DND-41 (cell line): ENCODE data around the gene CYB561D2.

Source experiments
- ATAC-seq: fragments of 200-7000 bp; cut with Tn5 transposase; 3 replicates; pipeline ENCODE4 v1.9.1; 2021; ENCODE audit warnings: low read depth; ENCODE audit not compliant: insufficient read depth
- DNase-seq: peaks from one replicate; pipeline ENCODE4 v3.0.0-alpha.2; 2020
- H2AFZ ChIP-seq: 2 replicates; pipeline ENCODE4 v1.6.0; 2012; ENCODE audit warnings: low read depth, low read length
- H3K27ac ChIP-seq: 2 replicates; pipeline ENCODE4 v1.5.1; 2012; ENCODE audit warnings: low read length, inconsistent platforms
- H3K27me3 ChIP-seq: fragments of 200-600 bp; sonication (generic); 2 replicates; pipeline ENCODE4 v1.6.0; 2012; ENCODE audit warnings: low read length, mild to moderate bottlenecking, inconsistent platforms; ENCODE audit not compliant: insufficient read depth, poor library complexity
- H3K36me3 ChIP-seq: 2 replicates; pipeline ENCODE4 v1.5.1; 2012; ENCODE audit warnings: low read length, inconsistent platforms; ENCODE audit not compliant: insufficient read depth
- H3K4me1 ChIP-seq: 2 replicates; pipeline ENCODE4 v1.5.1; 2012; ENCODE audit warnings: mild to moderate bottlenecking, low read length; ENCODE audit not compliant: insufficient read depth
- H3K4me2 ChIP-seq: 2 replicates; pipeline ENCODE4 v1.6.0; 2012; ENCODE audit warnings: mild to moderate bottlenecking, moderate library complexity, low read length, inconsistent platforms; ENCODE audit not compliant: insufficient read depth
- H3K4me3 ChIP-seq, 2 experiments: fragments of 200-600 bp in 1 of 2; shearing (Covaris generic) in 1 of 2; 2 replicates each; pipeline ENCODE4 v1.5.1; 2012 to 2016; ENCODE audit warnings: inconsistent platforms in 2 of 2, low read length in 2 of 2, mild to moderate bottlenecking in 2 of 2, low read depth in 1 of 2, moderate library complexity in 1 of 2
- H3K79me2 ChIP-seq: 2 replicates; pipeline ENCODE4 v1.6.0; 2012; ENCODE audit warnings: low read length, inconsistent platforms; ENCODE audit not compliant: insufficient read depth
- H3K9ac ChIP-seq: 2 replicates; pipeline ENCODE4 v1.6.0; 2012; ENCODE audit warnings: low read depth, mild to moderate bottlenecking, inconsistent platforms, low read length, moderate library complexity
- H3K9me3 ChIP-seq: 2 replicates; pipeline ENCODE4 v1.5.1; 2012; ENCODE audit warnings: low read length, moderate library complexity, mild to moderate bottlenecking, inconsistent platforms; ENCODE audit not compliant: insufficient read depth, severe bottlenecking
- H4K20me1 ChIP-seq: 2 replicates; pipeline ENCODE4 v1.6.0; 2012; ENCODE audit warnings: low read length; ENCODE audit not compliant: insufficient read depth
- EZH2 ChIP-seq: IDR thresholded peaks from 3 replicates; pipeline ENCODE4 v1.6.1; 2012; ENCODE audit warnings: borderline replicate concordance, low read depth, mild to moderate bottlenecking, moderate library complexity, low read length, inconsistent platforms; ENCODE audit not compliant: severe bottlenecking
- TF ChIP-seq, protein P1 (sequence below): IDR thresholded peaks from 2 replicates; pipeline ENCODE4 v1.5.1; 2012; ENCODE audit warnings: borderline replicate concordance, low read length, moderate library complexity, mild to moderate bottlenecking; ENCODE audit not compliant: poor library complexity, severe bottlenecking; ENCODE audit errors: extremely low read depth

CYB561D2 gene

DNA sequence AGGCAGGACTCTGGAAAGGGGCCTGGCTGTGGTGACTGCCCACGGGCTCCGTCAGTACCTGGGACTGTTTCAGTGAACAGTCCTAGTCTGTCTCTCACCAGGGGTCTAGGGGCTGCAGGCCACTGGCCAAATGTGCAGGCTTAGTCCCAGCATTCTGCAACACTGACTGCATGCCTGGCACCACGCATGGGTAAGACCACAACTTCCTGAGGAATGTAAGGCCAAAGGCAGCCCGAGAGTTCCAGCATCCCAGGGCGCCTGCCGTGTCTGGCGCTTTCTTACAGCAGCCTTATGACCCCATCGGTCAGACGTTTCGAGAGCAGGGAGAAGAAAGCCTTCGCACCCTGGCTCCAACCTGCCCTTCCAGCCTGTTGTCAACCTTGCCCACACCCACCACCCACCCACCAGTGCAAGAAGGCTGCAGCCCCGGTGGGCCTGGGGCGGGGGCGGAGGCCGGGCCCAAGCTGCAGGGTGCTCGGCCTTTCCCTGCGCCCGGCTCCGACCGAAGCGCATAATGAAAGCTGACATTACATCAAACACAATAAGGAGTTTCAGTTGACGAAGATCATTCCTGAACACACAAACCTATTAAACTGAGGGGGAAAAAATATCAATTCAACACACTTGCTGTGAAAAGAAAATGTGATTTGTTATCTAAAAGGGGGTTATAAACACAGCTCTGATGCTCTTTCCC lies 38.2 kb downstream of the CYB561D2 start:
- TF ChIP-seq, protein P1, sequence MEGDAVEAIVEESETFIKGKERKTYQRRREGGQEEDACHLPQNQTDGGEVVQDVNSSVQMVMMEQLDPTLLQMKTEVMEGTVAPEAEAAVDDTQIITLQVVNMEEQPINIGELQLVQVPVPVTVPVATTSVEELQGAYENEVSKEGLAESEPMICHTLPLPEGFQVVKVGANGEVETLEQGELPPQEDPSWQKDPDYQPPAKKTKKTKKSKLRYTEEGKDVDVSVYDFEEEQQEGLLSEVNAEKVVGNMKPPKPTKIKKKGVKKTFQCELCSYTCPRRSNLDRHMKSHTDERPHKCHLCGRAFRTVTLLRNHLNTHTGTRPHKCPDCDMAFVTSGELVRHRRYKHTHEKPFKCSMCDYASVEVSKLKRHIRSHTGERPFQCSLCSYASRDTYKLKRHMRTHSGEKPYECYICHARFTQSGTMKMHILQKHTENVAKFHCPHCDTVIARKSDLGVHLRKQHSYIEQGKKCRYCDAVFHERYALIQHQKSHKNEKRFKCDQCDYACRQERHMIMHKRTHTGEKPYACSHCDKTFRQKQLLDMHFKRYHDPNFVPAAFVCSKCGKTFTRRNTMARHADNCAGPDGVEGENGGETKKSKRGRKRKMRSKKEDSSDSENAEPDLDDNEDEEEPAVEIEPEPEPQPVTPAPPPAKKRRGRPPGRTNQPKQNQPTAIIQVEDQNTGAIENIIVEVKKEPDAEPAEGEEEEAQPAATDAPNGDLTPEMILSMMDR = no peak
- TF ChIP-seq EZH2 = no peak
- Histone ChIP-seq H3K4me3 (no peak overlapping the region), H2AFZ (no peak overlapping the region), H4K20me1 (peaks cover 7% of the 10 kb centered on the region; the same call in 1 of the 2 replicates), H3K9me3 (no peaks in the 10 kb centered on the region), H3K27me3 (no peaks in the 10 kb centered on the region), H3K9ac (no peak overlapping the region), H3K4me2 (no peak overlapping the region), H3K4me1 (no peaks in the 10 kb centered on the region), H3K79me2 (no peaks in the 10 kb centered on the region), H3K36me3 (no peaks in the 10 kb centered on the region), H3K27ac (no peak overlapping the region)
- ATAC-seq (no peak), DNase-seq (no peak)

DNA sequence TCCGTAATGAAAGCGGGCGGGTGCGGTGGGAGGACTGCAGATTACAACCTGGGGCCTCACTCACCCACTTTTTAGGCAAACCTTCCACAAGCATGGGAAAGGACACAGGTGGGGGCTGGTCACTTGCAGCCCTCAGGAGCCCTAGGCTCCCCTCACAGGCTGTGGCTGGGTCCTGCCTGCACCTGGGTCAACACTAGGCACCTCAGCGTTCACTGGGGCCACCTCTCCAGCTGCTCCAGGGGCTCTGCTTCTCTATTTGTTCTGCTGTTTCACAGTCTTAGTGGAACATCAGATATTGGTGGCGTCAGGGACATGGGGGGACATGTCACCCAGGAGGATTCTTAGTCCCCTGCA lies 38.7 kb downstream of the CYB561D2 start:
- no peaks in the 10 kb centered on the region for H3K27me3 ChIP-seq
- ATAC-seq = no peak

DNA sequence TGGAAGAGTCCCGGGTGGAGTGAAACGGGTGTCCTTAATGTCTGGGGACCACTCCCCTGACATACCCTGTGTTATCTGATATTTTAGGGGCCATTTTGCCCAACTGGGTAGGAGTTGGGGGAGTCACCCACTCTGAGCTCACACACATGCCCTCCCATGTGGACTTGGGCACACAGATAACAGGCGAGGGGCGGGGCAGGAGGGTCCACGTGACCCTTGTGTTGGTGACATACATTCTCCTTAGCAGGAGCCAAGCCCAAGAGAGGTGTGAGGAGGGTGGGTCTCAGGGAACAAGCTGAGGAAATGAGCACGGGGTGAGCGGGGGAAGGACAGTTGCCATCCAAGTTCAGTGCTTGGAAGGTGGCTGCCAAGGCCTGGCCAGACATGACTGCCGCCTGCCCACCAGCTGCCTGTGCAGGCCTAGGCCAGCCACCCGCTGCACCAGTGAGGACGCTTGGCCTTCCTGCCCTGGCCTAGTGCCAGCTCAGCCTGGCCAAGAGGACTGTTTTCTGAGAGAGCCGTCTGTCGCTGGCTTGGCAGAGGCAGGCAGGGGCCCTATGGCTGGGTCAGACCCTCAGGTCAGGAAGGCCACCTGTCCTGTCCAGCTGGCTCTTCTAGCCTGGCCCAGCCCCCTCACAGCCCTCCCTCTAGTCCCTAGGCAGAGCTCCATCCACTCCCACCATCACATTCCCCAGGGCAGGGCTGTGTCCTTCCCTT lies 40.0 kb downstream of the CYB561D2 start:
- Histone ChIP-seq H3K9ac (no peak overlapping the region), H3K27me3 (no peaks in the 10 kb centered on the region), H3K27ac (no peak overlapping the region), H3K4me1 (no peaks in the 10 kb centered on the region), H3K4me2 (no peak overlapping the region), H4K20me1 (peaks cover 5% of the 10 kb centered on the region; the same call in 1 of the 2 replicates), H3K4me3 (no peak overlapping the region), H3K79me2 (no peaks in the 10 kb centered on the region), H2AFZ (no peak overlapping the region), H3K9me3 (no peaks in the 10 kb centered on the region), H3K36me3 (no peaks in the 10 kb centered on the region)
- DNase-seq (no peak), ATAC-seq (no peak)
- no peak for TF ChIP-seq EZH2
- TF ChIP-seq, protein P1 = no peak

More for the DNA sequence above, 38.7 kb downstream of the CYB561D2 start:
- H3K9me3 ChIP-seq = no peaks in the 10 kb centered on the region
- H2AFZ ChIP-seq = no peak overlapping the region
- H3K4me2 ChIP-seq = no peak overlapping the region
- no peaks in the 10 kb centered on the region for H3K4me1 ChIP-seq
- H3K36me3 ChIP-seq = no peaks in the 10 kb centered on the region
- no peak for DNase-seq
- TF ChIP-seq EZH2 = no peak
- TF ChIP-seq, protein P1 = no peak
- H3K27ac ChIP-seq = no peak overlapping the region
- no peak overlapping the region for H3K9ac ChIP-seq
- H3K79me2 ChIP-seq = no peaks in the 10 kb centered on the region
- peaks cover 5% of the 10 kb centered on the region; the same call in 1 of the 2 replicates for H4K20me1 ChIP-seq
- no peak overlapping the region for H3K4me3 ChIP-seq
